ENCODE data around the gene FBXO24. TPM values are rescaled to one million over a fixed set of nuclear protein-coding genes. Genes with fewer than 3 reads are reported as not detected.
"Not testable (repeated sequence)": the region's sequence is repeated elsewhere in the genome, so short reads cannot be mapped to it uniquely, and the experiment has no call there.

The FBXO24 gene
- total RNA-seq, 4 donors from 2014 or later = 0.14 to 0.79 TPM; not detected in 2

- Histone ChIP-seq H3K4me3 (peak overlapping the region in 2 of 4 donors; percentile 14), H3K36me3 (peaks cover 0 to 16% (median 4%) of the 10 kb centered on the region in 4 donors), H3K9me3 (no peaks in the 10 kb centered on the region), H3K4me1 (peaks cover 42 to 69% (median 65%) of the 10 kb centered on the region in 4 donors), H3K27ac (peak overlapping the region; percentile 88 to 93 (median 90)), H3K27me3 (no peaks in the 10 kb centered on the region)
- intact Hi-C loops (cut with DNase I; ENCODE audit: low total_unique reads) (no loop called here), in situ Hi-C loops (cut with MboI; ENCODE audit: low pct_ligation_motif_present in 1 of 4, low pct_unique_long_range_greater_than_20kb in 1 of 4, low sequenced_read_pairs in 3 of 4) (no loop called here)
- DNase-seq = peak; percentile 43
- TF ChIP-seq POLR2AphosphoS5 (IDR thresholded peaks at IDR 0.05) = no peak
- TF ChIP-seq CTCF (IDR thresholded peaks at IDR 0.05) = no peak
- no peak for TF ChIP-seq EP300 (IDR thresholded peaks at IDR 0.05; ENCODE audit: low read depth)
- no peak for TF ChIP-seq POLR2A (IDR thresholded peaks at IDR 0.05)
- 29 to 40% methylated on average over 5 to 9 of the region's 9 CpGs for WGBS, 2 donors (ENCODE audit: low coverage in 1 of 2)
Measured at GRCh38 chr7:100546926-100547800, 39.0 kb upstream of the FBXO24 start.

DNA sequence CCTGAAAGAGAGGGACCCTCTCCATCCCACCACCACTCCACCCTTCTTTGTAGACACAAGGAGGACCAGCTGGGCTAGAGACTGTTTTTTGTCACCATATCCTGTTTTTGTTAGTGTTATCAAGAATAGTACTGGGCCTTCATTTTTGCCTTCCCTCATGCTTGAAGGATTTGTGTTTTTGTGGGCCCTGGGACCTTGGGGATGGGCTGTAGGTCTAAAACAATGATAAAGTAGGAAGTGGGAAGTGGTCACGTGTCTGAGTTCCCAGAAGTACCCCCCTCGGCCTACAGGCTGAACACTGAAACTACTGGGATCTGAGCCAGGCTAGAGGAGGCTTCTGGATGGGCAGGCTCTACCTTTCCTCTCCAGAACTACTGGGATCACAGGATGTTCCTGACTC, 38.3 kb upstream of the FBXO24 start:
- in situ Hi-C loops (cut with MboI; ENCODE audit: low pct_ligation_motif_present in 1 of 4, low pct_unique_long_range_greater_than_20kb in 1 of 4, low sequenced_read_pairs in 3 of 4) = no loop called here
- no peak for DNase-seq
- no peaks in the 10 kb centered on the region for H3K27me3 ChIP-seq

DNA sequence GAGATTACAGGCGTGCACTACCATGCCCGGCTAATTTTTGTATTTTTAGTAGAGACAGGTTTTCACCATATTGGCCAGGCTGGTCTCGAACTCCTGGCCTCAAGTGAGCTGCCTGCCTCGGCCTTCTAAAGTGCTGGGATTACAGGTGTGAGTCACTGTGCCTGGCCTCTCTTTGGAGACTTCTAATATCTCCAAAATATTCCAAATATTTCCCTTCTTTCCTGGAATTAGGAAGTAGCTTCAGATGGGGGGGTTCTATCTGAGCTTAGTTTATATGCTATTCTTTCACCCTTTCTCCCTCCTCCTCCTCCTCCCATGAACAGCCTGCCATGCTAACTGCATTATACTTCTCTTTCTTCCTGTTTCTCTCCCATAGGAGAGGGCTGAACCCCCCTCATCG, 37.7 kb upstream of the FBXO24 start:
- intact Hi-C loops (cut with DNase I; ENCODE audit: low total_unique reads); H3K9me3 ChIP-seq; DNase-seq; H3K27me3 ChIP-seq; in situ Hi-C loops (cut with MboI; ENCODE audit: low pct_ligation_motif_present in 1 of 4, low pct_unique_long_range_greater_than_20kb in 1 of 4, low sequenced_read_pairs in 3 of 4); H3K4me3 ChIP-seq: not testable (repeated sequence)
- Histone ChIP-seq H3K27ac (peak overlapping the region; percentile 88 to 93 (median 90)), H3K4me1 (peaks cover 42 to 57% (median 54%) of the 10 kb centered on the region in 4 donors), H3K36me3 (peaks cover 0 to 19% (median 4%) of the 10 kb centered on the region in 4 donors)
- WGBS, 2 donors (ENCODE audit: low coverage in 1 of 2) = 73 to 92% methylated on average over 2 to 5 of the region's 5 CpGs

More for the DNA sequence above, 38.3 kb upstream of the FBXO24 start:
- Histone ChIP-seq H3K4me1 (peaks cover 42 to 62% (median 59%) of the 10 kb centered on the region in 4 donors), H3K27ac (peak overlapping the region; percentile 88 to 93 (median 90)), H3K9me3 (no peaks in the 10 kb centered on the region), H3K4me3 (no peak overlapping the region), H3K36me3 (peaks cover 0 to 19% (median 4%) of the 10 kb centered on the region in 4 donors)
- TF ChIP-seq POLR2A (IDR thresholded peaks at IDR 0.05) = no peak
- TF ChIP-seq POLR2AphosphoS5 (IDR thresholded peaks at IDR 0.05) = no peak
- TF ChIP-seq EP300 (IDR thresholded peaks at IDR 0.05; ENCODE audit: low read depth) = no peak
- no peak for TF ChIP-seq CTCF (IDR thresholded peaks at IDR 0.05)
- intact Hi-C loops (cut with DNase I; ENCODE audit: low total_unique reads) = no loop called here
- whole genome bisulfite sequencing, 2 donors (ENCODE audit: low coverage in 1 of 2) = 8% methylated on average over 2 of the region's 2 CpGs; no CpG with 5 or more reads in 1 of the 2 donors

GRCh38 chr7:100552532-100552931, 33.6 kb upstream of the FBXO24 start:
- no peaks in the 10 kb centered on the region for H3K27me3 ChIP-seq
- H3K9me3 ChIP-seq = no peaks in the 10 kb centered on the region
- TF ChIP-seq POLR2AphosphoS5 (IDR thresholded peaks at IDR 0.05) (no peak), EP300 (IDR thresholded peaks at IDR 0.05; ENCODE audit: low read depth) (no peak), CTCF (IDR thresholded peaks at IDR 0.05) (no peak), POLR2A (IDR thresholded peaks at IDR 0.05) (no peak)
- no peak overlapping the region for H3K4me3 ChIP-seq
- no peak overlapping the region for H3K27ac ChIP-seq
- DNase-seq = no peak
- H3K4me1 ChIP-seq = peaks cover 9 to 27% (median 14%) of the 10 kb centered on the region in 4 donors
- WGBS, 2 donors (ENCODE audit: low coverage in 1 of 2) = 93 to 100% methylated on average over 2 of the region's 2 CpGs
- peaks cover 0 to 37% (median 7%) of the 10 kb centered on the region in 4 donors for H3K36me3 ChIP-seq
- intact Hi-C loops (cut with DNase I; ENCODE audit: low total_unique reads) (loop anchor here (2.0 kb wide), 1 partner anchor 64 kb away; no protein-coding TSS in a partner anchor), in situ Hi-C loops (cut with MboI; ENCODE audit: low pct_ligation_motif_present in 1 of 4, low pct_unique_long_range_greater_than_20kb in 1 of 4, low sequenced_read_pairs in 3 of 4) (loop anchor here in 2 of 4 donors (5.0 to 10.0 kb wide), 2 partner anchors 68 to 80 kb away; partner anchors contain the start of gene NYAP1 (in 1 of the 2))
